PC-3 (cell line): Measurements from ENCODE around the gene SENP8. TPM values are rescaled to one million over a fixed set of nuclear protein-coding genes. Genes with fewer than 3 reads are reported as not detected.

Source experiments
- ATAC-seq: fragments of 200-7000 bp; cut with Tn5 transposase; 2 replicates; pipeline ENCODE4 v1.9.1; 2020; ENCODE audit warnings: mild to moderate bottlenecking, moderate library complexity
- BruUV-seq: library from RNA; stranded (reverse); fragments of 400-500 nt; replicated peaks from 2 replicates; lab custom pipeline; 2021; lab: Mats Ljungman, UMichigan
- CTCF ChIA-PET: fragments of 300-600 bp; sonication (Branson Sonifier 250); formaldehyde crosslinking; loops from one replicate; lab custom pipeline; 2022; ENCODE audit warnings: antibody characterized with exemption; lab: Charles Lee
- POLR2A ChIA-PET: fragments of 300-600 bp; sonication (Branson Sonifier 250); formaldehyde crosslinking; loops from one replicate; lab custom pipeline; 2022; ENCODE audit warnings: antibody characterized with exemption; ENCODE audit not compliant: unreplicated experiment; lab: Charles Lee
- DNase-seq: peaks from one replicate; pipeline ENCODE4 v3.0.0-alpha.2; 2015
- H2AFZ ChIP-seq: fragments of 300-600 bp; sonication (generic); 2 replicates; pipeline ENCODE4 v1.6.0; 2016; ENCODE audit warnings: antibody characterized with exemption, low read length
- H3F3A ChIP-seq: fragments of 300-600 bp; sonication (generic); one replicate; pipeline ENCODE4 v1.6.0; 2017; ENCODE audit warnings: antibody characterized with exemption, low read length, control low read depth, mild to moderate bottlenecking; ENCODE audit not compliant: unreplicated experiment
- H3K27ac ChIP-seq: fragments of 300-600 bp; sonication (generic); 2 replicates; pipeline ENCODE4 v1.5.1; 2016; ENCODE audit warnings: mild to moderate bottlenecking, low read length
- H3K27me3 ChIP-seq: fragments of 300-600 bp; sonication (generic); 2 replicates; pipeline ENCODE4 v1.6.1; 2016; ENCODE audit warnings: low read length, mixed read lengths
- H3K36me3 ChIP-seq: fragments of 300-600 bp; sonication (generic); 2 replicates; pipeline ENCODE4 v1.6.1; 2016; ENCODE audit warnings: low read depth, mixed run types, low read length, mixed read lengths
- H3K4me1 ChIP-seq: fragments of 300-600 bp; sonication (generic); 2 replicates; pipeline ENCODE4 v1.5.1; 2016; ENCODE audit warnings: low read length; ENCODE audit not compliant: insufficient read depth
- H3K4me2 ChIP-seq: fragments of 300-600 bp; sonication (generic); 2 replicates; pipeline ENCODE4 v1.6.0; 2016; ENCODE audit warnings: low read length
- H3K4me3 ChIP-seq: fragments of 300-600 bp; sonication (generic); 2 replicates; pipeline ENCODE4 v1.5.1; 2016; ENCODE audit warnings: mild to moderate bottlenecking, low read length, mixed read lengths
- H3K79me2 ChIP-seq: fragments of 300-600 bp; sonication (generic); 2 replicates; pipeline ENCODE4 v1.6.1; 2017; ENCODE audit warnings: low read length, mixed read lengths
- H3K9ac ChIP-seq: fragments of 300-600 bp; sonication (generic); 2 replicates; pipeline ENCODE4 v1.6.0; 2016; ENCODE audit warnings: mild to moderate bottlenecking, low read length
- H3K9me2 ChIP-seq: fragments of 300-600 bp; sonication (generic); replicated peaks from 2 replicates; pipeline ENCODE4 v1.6.1; 2016; ENCODE audit warnings: mixed run types, low read length, mixed read lengths
- H3K9me3 ChIP-seq: fragments of 300-600 bp; sonication (generic); 2 replicates; pipeline ENCODE4 v1.6.1; 2016; ENCODE audit warnings: low read length, mixed read lengths
- H4K20me1 ChIP-seq: fragments of 300-600 bp; sonication (generic); 2 replicates; pipeline ENCODE4 v1.6.1; 2016; ENCODE audit warnings: low read length, mixed read lengths
- EZH2 ChIP-seq: fragments of 300-600 bp; sonication (generic); IDR thresholded peaks from one replicate; pipeline ENCODE4 v1.6.1; 2017; ENCODE audit warnings: antibody characterized with exemption, mild to moderate bottlenecking, low read length; ENCODE audit not compliant: unreplicated experiment
- EZH2phosphoT487 ChIP-seq: fragments of 300-600 bp; sonication (generic); IDR thresholded peaks from 2 replicates; pipeline ENCODE4 v1.6.1; 2018; ENCODE audit warnings: mild to moderate bottlenecking, antibody characterized with exemption, low read length, borderline replicate concordance
- intact Hi-C: fragments of 100-400 bp; cut with micrococcal nuclease; formaldehyde crosslinking; loops from 2 replicates; pipeline ENCODE4 v1.9.0; 2023
- total RNA-seq: library from RNA; depleted of rRNA; stranded (reverse); fragments of >200 nt; gene quantifications from 2 replicates; pipeline ENCODE4 v1.2.3, GENCODE V29; 2014
- TF ChIP-seq, protein P1 (sequence below): fragments of 300-600 bp; sonication (generic); conservative IDR thresholded peaks from 2 replicates; pipeline ENCODE4 v1.5.1; 2017; ENCODE audit warnings: antibody characterized with exemption, low read depth, mild to moderate bottlenecking, low read length

Gene SENP8
- total RNA-seq, 1 experiment from 2014 or later, result 4.2 TPM

DNA sequence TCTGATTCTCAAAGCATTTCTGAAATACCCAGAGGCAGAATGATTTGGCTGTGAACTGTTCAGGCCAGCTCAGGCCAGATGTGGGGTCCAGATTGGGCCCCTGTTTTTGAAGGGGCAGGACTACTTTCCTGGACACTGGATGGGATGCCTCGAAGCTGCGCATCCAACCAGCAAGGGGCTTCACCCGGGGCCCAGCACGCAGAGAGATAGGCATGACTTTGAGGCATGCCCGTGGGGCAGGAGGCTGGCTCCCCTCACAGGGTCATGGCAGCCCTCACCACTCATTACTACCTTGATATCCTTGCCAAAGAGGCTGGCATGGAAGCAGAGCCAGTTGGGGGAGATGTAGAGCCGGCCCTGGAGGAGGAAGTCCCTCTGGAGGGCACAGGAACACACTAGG lies 49.2 kb downstream of the SENP8 start:
- ATAC-seq (no peak), DNase-seq (no peak)
- Histone ChIP-seq H3K36me3 (no peaks in the 10 kb centered on the region), H3K4me2 (no peak overlapping the region), H2AFZ (no peak overlapping the region), H4K20me1 (no peaks in the 10 kb centered on the region), H3K27ac (no peak overlapping the region), H3K9me3 (no peaks in the 10 kb centered on the region), H3K27me3 (no peaks in the 10 kb centered on the region), H3K79me2 (no peaks in the 10 kb centered on the region), H3K9me2 (no peaks in the 10 kb centered on the region), H3K4me3 (no peak overlapping the region), H3K4me1 (peaks cover 18% of the 10 kb centered on the region), H3F3A (no peaks in the 10 kb centered on the region), H3K9ac (no peak overlapping the region)
- ChIA-PET POLR2A (no interaction called here), CTCF (no interaction called here)
- TF ChIP-seq EZH2phosphoT487 (no peak), EZH2 (no peak)
- TF ChIP-seq, protein P1, sequence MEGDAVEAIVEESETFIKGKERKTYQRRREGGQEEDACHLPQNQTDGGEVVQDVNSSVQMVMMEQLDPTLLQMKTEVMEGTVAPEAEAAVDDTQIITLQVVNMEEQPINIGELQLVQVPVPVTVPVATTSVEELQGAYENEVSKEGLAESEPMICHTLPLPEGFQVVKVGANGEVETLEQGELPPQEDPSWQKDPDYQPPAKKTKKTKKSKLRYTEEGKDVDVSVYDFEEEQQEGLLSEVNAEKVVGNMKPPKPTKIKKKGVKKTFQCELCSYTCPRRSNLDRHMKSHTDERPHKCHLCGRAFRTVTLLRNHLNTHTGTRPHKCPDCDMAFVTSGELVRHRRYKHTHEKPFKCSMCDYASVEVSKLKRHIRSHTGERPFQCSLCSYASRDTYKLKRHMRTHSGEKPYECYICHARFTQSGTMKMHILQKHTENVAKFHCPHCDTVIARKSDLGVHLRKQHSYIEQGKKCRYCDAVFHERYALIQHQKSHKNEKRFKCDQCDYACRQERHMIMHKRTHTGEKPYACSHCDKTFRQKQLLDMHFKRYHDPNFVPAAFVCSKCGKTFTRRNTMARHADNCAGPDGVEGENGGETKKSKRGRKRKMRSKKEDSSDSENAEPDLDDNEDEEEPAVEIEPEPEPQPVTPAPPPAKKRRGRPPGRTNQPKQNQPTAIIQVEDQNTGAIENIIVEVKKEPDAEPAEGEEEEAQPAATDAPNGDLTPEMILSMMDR, result no peak
- BruUV-seq, result no TSS peak
- intact Hi-C loops, result no loop called here

DNA sequence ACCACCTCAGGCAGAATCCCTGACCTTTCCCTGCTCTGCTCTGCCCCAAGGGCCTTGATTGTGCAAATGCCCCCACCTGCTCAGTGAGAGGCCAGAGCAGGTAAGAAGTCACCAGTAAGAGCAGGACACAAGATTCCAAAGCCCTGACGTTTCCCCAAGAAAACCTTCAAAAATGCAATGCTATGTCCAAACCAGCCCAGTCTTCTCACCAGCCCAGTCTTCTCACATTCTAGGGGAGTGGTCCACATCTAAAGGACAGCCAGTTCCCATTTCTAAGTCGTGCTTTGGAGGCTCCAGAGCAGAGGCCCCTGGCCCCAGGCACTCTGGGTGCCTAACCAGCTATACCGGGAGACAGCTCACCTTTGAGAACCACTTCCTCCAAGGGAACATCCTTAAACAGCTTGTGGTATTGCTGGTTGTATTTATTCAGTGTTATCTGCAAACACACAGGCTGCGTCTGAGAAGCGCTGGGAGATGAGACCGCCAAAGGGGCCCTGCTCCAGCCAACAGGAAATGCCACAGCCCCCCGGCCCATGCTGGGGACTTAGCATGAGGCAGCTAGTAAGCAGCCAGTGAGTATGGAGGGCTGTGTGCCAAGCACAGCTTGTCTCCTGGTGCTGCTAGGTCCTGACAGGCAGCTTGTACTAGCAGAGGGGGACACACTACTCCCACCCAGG lies 50.1 kb downstream of the SENP8 start:
- 0 out of 2 replicates have a peak overlapping the region, but pooled peaks have one; percentile 10 for H3K27ac ChIP-seq
- H3K9me3 ChIP-seq, result no peaks in the 10 kb centered on the region
- CTCF ChIA-PET, result no interaction called here
- no peaks in the 10 kb centered on the region for H3K79me2 ChIP-seq
- TF ChIP-seq EZH2phosphoT487 (no peak), EZH2 (no peak)
- TF ChIP-seq, protein P1, result no peak
- no peaks in the 10 kb centered on the region for H3K9me2 ChIP-seq
- POLR2A ChIA-PET, result no interaction called here
- peak; percentile 60 for ATAC-seq
- no peaks in the 10 kb centered on the region for H4K20me1 ChIP-seq
- no peak overlapping the region for H3K9ac ChIP-seq
- H3K4me3 ChIP-seq, result no peak overlapping the region
- no peaks in the 10 kb centered on the region for H3K27me3 ChIP-seq
- peak; percentile 67 for DNase-seq
- H3K4me2 ChIP-seq, result peak overlapping the region; percentile 52
- H2AFZ ChIP-seq, result 0 out of 2 replicates have a peak overlapping the region, but pooled peaks have one; percentile 31
- no peaks in the 10 kb centered on the region for H3F3A ChIP-seq
- intact Hi-C loops, result no loop called here
- H3K36me3 ChIP-seq, result no peaks in the 10 kb centered on the region
- peaks cover 18% of the 10 kb centered on the region for H3K4me1 ChIP-seq
- no TSS peak for BruUV-seq

DNA sequence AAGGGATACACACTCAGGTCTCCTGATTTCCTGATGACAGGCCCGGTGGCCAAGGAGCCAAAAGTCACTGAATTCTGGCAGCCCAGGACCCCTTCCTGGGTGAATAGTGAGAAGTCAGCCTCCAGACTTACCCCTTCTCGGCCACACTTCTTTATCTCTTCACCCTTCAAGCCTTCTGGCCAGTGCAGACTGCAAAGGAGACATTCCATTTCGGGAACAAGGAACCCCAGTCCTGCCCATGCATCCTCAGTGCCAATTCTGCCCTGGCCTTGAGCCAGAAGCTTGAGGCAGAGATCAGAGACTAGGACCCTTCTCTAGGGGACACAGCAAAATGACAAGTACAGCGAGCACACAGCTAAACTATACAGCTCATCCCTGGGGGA lies 50.6 kb downstream of the SENP8 start:
- ATAC-seq (no peak), DNase-seq (no peak)
- TF ChIP-seq, protein P1, result no peak
- Histone ChIP-seq H3K4me1 (peaks cover 18% of the 10 kb centered on the region), H3K4me2 (peak overlapping the region; percentile 52), H3K9ac (no peak overlapping the region), H3K9me3 (no peaks in the 10 kb centered on the region), H3K9me2 (no peaks in the 10 kb centered on the region), H3K4me3 (no peak overlapping the region), H4K20me1 (no peaks in the 10 kb centered on the region), H2AFZ (no peak overlapping the region), H3K27ac (0 out of 2 replicates have a peak overlapping the region, but pooled peaks have one; percentile 10), H3F3A (no peaks in the 10 kb centered on the region), H3K79me2 (no peaks in the 10 kb centered on the region), H3K27me3 (no peaks in the 10 kb centered on the region), H3K36me3 (no peaks in the 10 kb centered on the region)
- ChIA-PET POLR2A (no interaction called here), CTCF (no interaction called here)
- intact Hi-C loops, result no loop called here
- BruUV-seq, result no TSS peak
